ENCODE data around the gene TIAM2. TPM values are rescaled to one million over a fixed set of nuclear protein-coding genes. Genes with fewer than 3 reads are reported as not detected.
A peak's percentile ranks its signal among the peaks of the same experiment; 100 is the strongest.

The TIAM2 gene
- polyA plus RNA-seq, 4 donors: 7.8 to 34.4 (median 17.3) TPM

GRCh38 chr6:155157101-155157500, 162.0 kb downstream of the TIAM2 start:
- FAIRE-seq (no peak), DNase-seq (no peak)
- 69 to 79% (median 77%) methylated on average over 6 of the region's 6 CpGs for WGBS, 3 donors

GRCh38 chr6:155158030-155158843, 163.1 kb downstream of the TIAM2 start:
- Histone ChIP-seq H3K4me3 (ENCODE audit: low read depth in 1 of 3, low read length in 3 of 3) (no peak overlapping the region), H3K36me3 (ENCODE audit: control insufficient read depth in 3 of 3, insufficient read depth in 2 of 3, low read depth in 1 of 3, low read length in 3 of 3) (peaks cover 0 to 8% (median 5%) of the 10 kb centered on the region in 3 donors), H3K4me1 (ENCODE audit: control insufficient read depth in 3 of 3, insufficient read depth in 2 of 3, low read depth in 1 of 3, low read length in 2 of 3) (no peaks in the 10 kb centered on the region), H3K27ac (ENCODE audit: low read depth in 1 of 3, low read length in 2 of 3) (no peak overlapping the region), H3K27me3 (ENCODE audit: control insufficient read depth in 3 of 3, insufficient read depth in 3 of 3, low read length in 3 of 3) (no peaks in the 10 kb centered on the region), H3K9me3 (ENCODE audit: control insufficient read depth in 2 of 2, insufficient read depth in 1 of 2, low read depth in 1 of 2, low read length in 1 of 2) (no peaks in the 10 kb centered on the region)
- FAIRE-seq: no peak
- DNase-seq: no peak
- WGBS, 3 donors: 65 to 71% (median 65%) methylated on average over 5 of the region's 5 CpGs

More at GRCh38 chr6:155157101-155157500, 162.0 kb downstream of the TIAM2 start:
- Histone ChIP-seq H3K36me3 (ENCODE audit: control insufficient read depth in 3 of 3, insufficient read depth in 2 of 3, low read depth in 1 of 3, low read length in 3 of 3) (peaks cover 0 to 17% (median 0%) of the 10 kb centered on the region in 3 donors), H3K27ac (ENCODE audit: low read depth in 1 of 3, low read length in 2 of 3) (no peak overlapping the region), H3K4me1 (ENCODE audit: control insufficient read depth in 3 of 3, insufficient read depth in 2 of 3, low read depth in 1 of 3, low read length in 2 of 3) (no peaks in the 10 kb centered on the region), H3K27me3 (ENCODE audit: control insufficient read depth in 3 of 3, insufficient read depth in 3 of 3, low read length in 3 of 3) (no peaks in the 10 kb centered on the region), H3K4me3 (ENCODE audit: low read depth in 1 of 3, low read length in 3 of 3) (no peak overlapping the region), H3K9me3 (ENCODE audit: control insufficient read depth in 2 of 2, insufficient read depth in 1 of 2, low read depth in 1 of 2, low read length in 1 of 2) (no peaks in the 10 kb centered on the region)

- Histone ChIP-seq H3K27me3 (ENCODE audit: control insufficient read depth in 3 of 3, insufficient read depth in 3 of 3, low read length in 3 of 3) (no peaks in the 10 kb centered on the region), H3K4me3 (ENCODE audit: low read depth in 1 of 3, low read length in 3 of 3) (no peak overlapping the region), H3K27ac (ENCODE audit: low read depth in 1 of 3, low read length in 2 of 3) (no peak overlapping the region), H3K4me1 (ENCODE audit: control insufficient read depth in 3 of 3, insufficient read depth in 2 of 3, low read depth in 1 of 3, low read length in 2 of 3) (no peaks in the 10 kb centered on the region), H3K9me3 (ENCODE audit: control insufficient read depth in 2 of 2, insufficient read depth in 1 of 2, low read depth in 1 of 2, low read length in 1 of 2) (no peaks in the 10 kb centered on the region), H3K36me3 (ENCODE audit: control insufficient read depth in 3 of 3, insufficient read depth in 2 of 3, low read depth in 1 of 3, low read length in 3 of 3) (peaks cover 3 to 22% (median 8%) of the 10 kb centered on the region in 3 donors)
- WGBS, 3 donors: 80 to 83% (median 83%) methylated on average over 3 of the region's 3 CpGs
- FAIRE-seq (no peak), DNase-seq (no peak)
Observed at GRCh38 chr6:155162682-155163081, 167.6 kb downstream of the TIAM2 start.

GRCh38 chr6:155163601-155164000, 168.5 kb downstream of the TIAM2 start:
- 86 to 90% (median 90%) methylated on average over 1 of the region's 1 CpG for WGBS, 3 donors
- no peak overlapping the region for H3K27ac ChIP-seq (ENCODE audit: low read depth in 1 of 3, low read length in 2 of 3)

GRCh38 chr6:155165029-155165710, 170.1 kb downstream of the TIAM2 start:
- DNase-seq (no peak), FAIRE-seq (no peak)
- WGBS, 3 donors: 83 to 92% (median 84%) methylated on average over 12 of the region's 12 CpGs
- Histone ChIP-seq H3K4me3 (ENCODE audit: low read depth in 1 of 3, low read length in 3 of 3) (no peak overlapping the region), H3K27ac (ENCODE audit: low read depth in 1 of 3, low read length in 2 of 3) (no peak overlapping the region), H3K27me3 (ENCODE audit: control insufficient read depth in 3 of 3, insufficient read depth in 3 of 3, low read length in 3 of 3) (no peaks in the 10 kb centered on the region), H3K9me3 (ENCODE audit: control insufficient read depth in 2 of 2, insufficient read depth in 1 of 2, low read depth in 1 of 2, low read length in 1 of 2) (no peaks in the 10 kb centered on the region), H3K36me3 (ENCODE audit: control insufficient read depth in 3 of 3, insufficient read depth in 2 of 3, low read depth in 1 of 3, low read length in 3 of 3) (peaks cover 3 to 31% (median 8%) of the 10 kb centered on the region in 3 donors), H3K4me1 (ENCODE audit: control insufficient read depth in 3 of 3, insufficient read depth in 2 of 3, low read depth in 1 of 3, low read length in 2 of 3) (no peaks in the 10 kb centered on the region)

More at GRCh38 chr6:155163601-155164000, 168.5 kb downstream of the TIAM2 start:
- H3K4me3 ChIP-seq (ENCODE audit: low read depth in 1 of 3, low read length in 3 of 3): no peak overlapping the region
- FAIRE-seq (no peak), DNase-seq (no peak)
- H3K36me3 ChIP-seq (ENCODE audit: control insufficient read depth in 3 of 3, insufficient read depth in 2 of 3, low read depth in 1 of 3, low read length in 3 of 3): peaks cover 3 to 25% (median 8%) of the 10 kb centered on the region in 3 donors
- no peaks in the 10 kb centered on the region for H3K27me3 ChIP-seq (ENCODE audit: control insufficient read depth in 3 of 3, insufficient read depth in 3 of 3, low read length in 3 of 3)
- H3K9me3 ChIP-seq (ENCODE audit: control insufficient read depth in 2 of 2, insufficient read depth in 1 of 2, low read depth in 1 of 2, low read length in 1 of 2): no peaks in the 10 kb centered on the region
- no peaks in the 10 kb centered on the region for H3K4me1 ChIP-seq (ENCODE audit: control insufficient read depth in 3 of 3, insufficient read depth in 2 of 3, low read depth in 1 of 3, low read length in 2 of 3)

- DNase-seq: no peak
- Histone ChIP-seq H3K4me3 (ENCODE audit: low read depth in 1 of 3, low read length in 3 of 3) (no peak overlapping the region), H3K4me1 (ENCODE audit: control insufficient read depth in 3 of 3, insufficient read depth in 2 of 3, low read depth in 1 of 3, low read length in 2 of 3) (peaks cover 0 to 2% (median 0%) of the 10 kb centered on the region in 3 donors), H3K27ac (ENCODE audit: low read depth in 1 of 3, low read length in 2 of 3) (no peak overlapping the region), H3K9me3 (ENCODE audit: control insufficient read depth in 2 of 2, insufficient read depth in 1 of 2, low read depth in 1 of 2, low read length in 1 of 2) (no peaks in the 10 kb centered on the region), H3K27me3 (ENCODE audit: control insufficient read depth in 3 of 3, insufficient read depth in 3 of 3, low read length in 3 of 3) (no peaks in the 10 kb centered on the region), H3K36me3 (ENCODE audit: control insufficient read depth in 3 of 3, insufficient read depth in 2 of 3, low read depth in 1 of 3, low read length in 3 of 3) (peaks cover 0 to 20% (median 0%) of the 10 kb centered on the region in 3 donors)
- no peak for FAIRE-seq
- 83 to 91% (median 90%) methylated on average over 3 of the region's 3 CpGs for WGBS, 3 donors
Observed at GRCh38 chr6:155170519-155170918, 175.4 kb downstream of the TIAM2 start.

GRCh38 chr6:155171109-155171746, 176.1 kb downstream of the TIAM2 start:
- DNase-seq: peak in 1 of 2 donors; percentile 29
- H3K27ac ChIP-seq (ENCODE audit: low read depth in 1 of 3, low read length in 2 of 3): peak overlapping the region in 1 of 3 donors; percentile 48

More at GRCh38 chr6:155171109-155171746, 176.1 kb downstream of the TIAM2 start:
- Histone ChIP-seq H3K9me3 (ENCODE audit: control insufficient read depth in 2 of 2, insufficient read depth in 1 of 2, low read depth in 1 of 2, low read length in 1 of 2) (no peaks in the 10 kb centered on the region), H3K27me3 (ENCODE audit: control insufficient read depth in 3 of 3, insufficient read depth in 3 of 3, low read length in 3 of 3) (no peaks in the 10 kb centered on the region), H3K4me1 (ENCODE audit: control insufficient read depth in 3 of 3, insufficient read depth in 2 of 3, low read depth in 1 of 3, low read length in 2 of 3) (peaks cover 0 to 2% (median 0%) of the 10 kb centered on the region in 3 donors), H3K4me3 (ENCODE audit: low read depth in 1 of 3, low read length in 3 of 3) (no peak overlapping the region), H3K36me3 (ENCODE audit: control insufficient read depth in 3 of 3, insufficient read depth in 2 of 3, low read depth in 1 of 3, low read length in 3 of 3) (peaks cover 0 to 14% (median 0%) of the 10 kb centered on the region in 3 donors)
- FAIRE-seq: no peak
- WGBS, 3 donors: 10 to 18% (median 15%) methylated on average over 6 of the region's 6 CpGs
